Muscle layer of duodenum (tissue), 2 donors: ENCODE data around the gene F12.
A peak's percentile ranks its signal among the peaks of the same experiment; 100 is the strongest.

Experiments
- H3K27ac ChIP-seq: one replicate; pipeline ENCODE4 v1.7.0; 2013; ENCODE audit warnings: mild to moderate bottlenecking, low read length
- H3K27me3 ChIP-seq: one replicate; pipeline ENCODE4 v1.7.0; 2013; ENCODE audit warnings: low read depth, mild to moderate bottlenecking, control low read depth, low read length
- H3K36me3 ChIP-seq, 2 donors: one replicate each; pipeline ENCODE4 v1.7.0; 2013; ENCODE audit warnings: low read length in 2 of 2, control low read depth in 1 of 2, mild to moderate bottlenecking in 1 of 2; ENCODE audit not compliant: insufficient read depth in 2 of 2, control insufficient read depth in 1 of 2
- H3K4me1 ChIP-seq, 2 donors: one replicate each; pipeline ENCODE4 v1.7.0; 2013; ENCODE audit warnings: low read length in 2 of 2, mild to moderate bottlenecking in 2 of 2, control low read depth in 1 of 2, moderate library complexity in 1 of 2; ENCODE audit not compliant: insufficient read depth in 2 of 2, control insufficient read depth in 1 of 2
- H3K4me3 ChIP-seq, 2 donors: one replicate each; pipeline ENCODE4 v1.7.0; 2013; ENCODE audit warnings: low read length in 2 of 2, low read depth in 1 of 2, mild to moderate bottlenecking in 1 of 2
- H3K9me3 ChIP-seq, 2 donors: one replicate each; pipeline ENCODE4 v1.7.0; 2013; ENCODE audit warnings: low read length in 2 of 2, control low read depth in 1 of 2, mild to moderate bottlenecking in 1 of 2; ENCODE audit not compliant: control insufficient read depth in 1 of 2
- donor health status: healthy.

The F12 gene

GRCh38 chr5:177367981-177368868 lies 41.1 kb downstream of the F12 start:
- Histone ChIP-seq H3K9me3 (no peaks in the 10 kb centered on the region), H3K4me1 (peaks cover 13 to 27% of the 10 kb centered on the region in 2 donors), H3K36me3 (no peaks in the 10 kb centered on the region), H3K27me3 (no peaks in the 10 kb centered on the region), H3K27ac (no peak overlapping the region), H3K4me3 (peak overlapping the region in 1 of 2 donors; percentile 65)

DNA sequence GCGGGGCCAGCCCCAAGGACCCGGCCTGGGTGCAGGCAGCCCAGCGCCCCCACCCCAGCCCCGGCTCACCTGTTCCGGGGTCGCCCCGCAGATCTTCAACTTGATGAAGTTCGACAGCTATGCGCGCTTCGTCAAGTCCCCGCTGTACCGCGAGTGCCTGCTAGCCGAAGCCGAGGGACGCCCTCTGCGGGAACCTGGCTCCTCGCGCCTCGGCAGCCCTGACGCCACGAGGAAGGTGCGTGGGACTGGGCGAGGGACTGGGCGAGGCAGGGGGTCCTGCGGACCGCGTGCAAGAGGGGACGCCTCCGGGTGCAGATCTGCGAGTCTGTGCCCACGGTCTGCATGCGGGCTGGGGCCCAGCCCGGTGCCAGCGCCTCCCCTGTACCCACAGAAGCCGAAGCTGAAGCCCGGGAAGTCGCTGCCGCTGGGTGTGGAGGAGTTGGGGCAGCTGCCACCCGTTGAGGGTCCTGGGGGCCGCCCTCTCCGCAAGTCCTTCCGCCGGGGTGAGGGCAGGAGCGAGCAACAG lies 42.0 kb downstream of the F12 start:
- H3K4me3 ChIP-seq = peak overlapping the region; percentile 33 to 65
- H3K36me3 ChIP-seq = no peaks in the 10 kb centered on the region
- no peaks in the 10 kb centered on the region for H3K9me3 ChIP-seq
- H3K4me1 ChIP-seq = peaks cover 13 to 35% of the 10 kb centered on the region in 2 donors
- H3K27ac ChIP-seq = no peak overlapping the region
- no peaks in the 10 kb centered on the region for H3K27me3 ChIP-seq

DNA sequence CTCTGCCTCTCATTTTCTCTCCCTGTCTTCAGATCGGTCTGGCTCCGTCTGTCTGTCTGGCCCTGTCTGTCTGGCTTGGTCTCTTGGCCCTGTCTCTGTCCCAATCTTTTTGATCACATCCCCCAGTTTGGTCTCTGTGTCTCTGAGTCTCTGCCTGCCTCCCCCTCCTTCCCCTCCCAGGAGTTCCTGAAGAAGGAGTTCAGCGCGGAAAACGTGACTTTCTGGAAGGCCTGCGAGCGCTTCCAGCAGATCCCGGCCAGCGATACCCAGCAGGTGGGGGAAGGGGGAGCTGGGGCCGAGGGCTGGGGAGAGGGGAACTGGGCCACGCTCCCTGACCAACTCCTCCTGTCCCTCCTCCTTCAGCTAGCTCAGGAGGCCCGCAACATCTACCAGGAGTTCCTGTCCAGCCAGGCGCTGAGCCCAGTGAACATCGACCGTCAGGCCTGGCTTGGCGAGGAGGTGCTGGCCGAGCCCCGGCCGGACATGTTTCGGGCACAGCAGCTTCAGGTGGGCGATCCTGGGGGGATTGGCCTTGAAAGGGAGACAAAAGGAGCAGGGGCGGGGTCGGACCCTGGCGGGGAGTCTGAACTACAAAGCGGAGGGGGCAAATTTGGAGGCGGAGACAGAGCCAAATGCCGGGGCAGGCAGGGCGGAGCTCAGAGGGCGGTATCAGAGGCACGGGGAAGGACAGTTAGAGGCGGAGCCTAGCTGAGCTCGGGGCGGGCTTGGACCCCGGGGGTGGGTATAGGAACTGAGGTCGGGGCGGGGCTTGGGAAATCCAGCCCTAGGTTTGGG lies 42.6 kb downstream of the F12 start:
- Histone ChIP-seq H3K9me3 (no peaks in the 10 kb centered on the region), H3K27ac (peak overlapping the region; percentile 80), H3K4me1 (peaks cover 13 to 34% of the 10 kb centered on the region in 2 donors), H3K27me3 (no peaks in the 10 kb centered on the region), H3K4me3 (peak overlapping the region; percentile 33 to 65), H3K36me3 (no peaks in the 10 kb centered on the region)

- peaks cover 10 to 30% of the 10 kb centered on the region in 2 donors for H3K4me1 ChIP-seq
- peak overlapping the region in 1 of 2 donors; percentile 65 for H3K4me3 ChIP-seq
- H3K9me3 ChIP-seq = no peaks in the 10 kb centered on the region
Measured at GRCh38 chr5:177365845-177366527, 43.4 kb downstream of the F12 start.

GRCh38 chr5:177364159-177364962 lies 45.0 kb downstream of the F12 start:
- Histone ChIP-seq H3K9me3 (no peaks in the 10 kb centered on the region), H3K4me1 (peaks cover 10 to 30% of the 10 kb centered on the region in 2 donors)

More at GRCh38 chr5:177365845-177366527, 43.4 kb downstream of the F12 start:
- H3K36me3 ChIP-seq = no peaks in the 10 kb centered on the region
- no peaks in the 10 kb centered on the region for H3K27me3 ChIP-seq
- H3K27ac ChIP-seq = peak overlapping the region; percentile 80

GRCh38 chr5:177363565-177363964 lies 45.8 kb downstream of the F12 start:
- Histone ChIP-seq H3K4me1 (peaks cover 10 to 30% of the 10 kb centered on the region in 2 donors), H3K9me3 (no peaks in the 10 kb centered on the region), H3K4me3 (peak overlapping the region; percentile 30 to 69), H3K27ac (no peak overlapping the region), H3K36me3 (no peaks in the 10 kb centered on the region), H3K27me3 (no peaks in the 10 kb centered on the region)

More at GRCh38 chr5:177364159-177364962, 45.0 kb downstream of the F12 start:
- Histone ChIP-seq H3K27ac (no peak overlapping the region), H3K36me3 (no peaks in the 10 kb centered on the region), H3K4me3 (no peak overlapping the region), H3K27me3 (no peaks in the 10 kb centered on the region)

- Histone ChIP-seq H3K27me3 (no peaks in the 10 kb centered on the region), H3K27ac (no peak overlapping the region), H3K4me3 (peak overlapping the region; percentile 30 to 69), H3K4me1 (peaks cover 10 to 30% of the 10 kb centered on the region in 2 donors), H3K36me3 (no peaks in the 10 kb centered on the region), H3K9me3 (no peaks in the 10 kb centered on the region)
Measured at GRCh38 chr5:177362610-177363507, 46.5 kb downstream of the F12 start.

DNA sequence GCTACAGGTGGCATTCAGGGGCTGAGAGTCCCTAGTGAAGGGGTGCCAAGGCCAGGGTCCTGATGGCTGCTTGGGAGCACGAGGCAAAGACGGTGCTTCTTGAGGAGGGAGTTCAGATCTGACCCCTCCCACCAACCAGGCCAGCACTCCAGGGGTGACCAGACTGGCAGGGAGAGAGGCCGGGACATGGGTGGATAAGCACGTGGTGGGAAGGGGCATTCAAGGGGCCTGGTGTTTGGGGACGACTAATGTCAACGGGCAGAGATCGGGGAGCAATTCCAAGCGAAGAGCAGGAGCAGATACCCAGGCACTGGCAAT lies 47.1 kb downstream of the F12 start:
- Histone ChIP-seq H3K9me3 (no peaks in the 10 kb centered on the region), H3K4me1 (peaks cover 10 to 30% of the 10 kb centered on the region in 2 donors), H3K36me3 (no peaks in the 10 kb centered on the region), H3K27ac (no peak overlapping the region), H3K4me3 (no peak overlapping the region), H3K27me3 (no peaks in the 10 kb centered on the region)

GRCh38 chr5:177361418-177362291 lies 47.7 kb downstream of the F12 start:
- Histone ChIP-seq H3K36me3 (no peaks in the 10 kb centered on the region), H3K4me1 (peaks cover 10 to 30% of the 10 kb centered on the region in 2 donors), H3K27me3 (no peaks in the 10 kb centered on the region), H3K27ac (no peak overlapping the region), H3K4me3 (no peak overlapping the region), H3K9me3 (no peaks in the 10 kb centered on the region)
